Stomach (tissue), 9 donors: ENCODE results near the gene DPP6. TPM values are rescaled to one million over a fixed set of nuclear protein-coding genes. Genes with fewer than 3 reads are reported as not detected.

Experiments
- DNase-seq, 2 donors: peaks; one replicate each; pipeline versions ENCODE4 v3.0.0 to v3.0.0-alpha.2; 2013 to 2019
- H3K27ac ChIP-seq, 5 donors: fragments of 200-600 bp in 4 of 5; sonication (generic) in 4 of 5; one replicate each; pipeline ENCODE4 v1.5.1; 2013 to 2019; ENCODE audit warnings: mild to moderate bottlenecking in 1 of 5, moderate library complexity in 1 of 5
- H3K27me3 ChIP-seq, 3 donors: fragments of 200-600 bp; sonication (generic); one replicate each; pipeline ENCODE4 v1.5.1; 2017 to 2019; ENCODE audit warnings: mixed run types in 1 of 3
- H3K36me3 ChIP-seq, 4 donors: fragments of 200-600 bp; sonication (generic); 1 replicate in 3 of 4; 2 replicates in 1 of 4; pipeline ENCODE4 v1.5.1; 2016 to 2019
- H3K4me1 ChIP-seq, 4 donors: fragments of 200-600 bp; sonication (generic); one replicate each; pipeline ENCODE4 v1.5.1; 2016 to 2019
- H3K4me3 ChIP-seq, 4 donors: fragments of 200-600 bp; sonication (generic) in 3 of 4; one replicate each; pipeline ENCODE4 v1.5.1; 2016 to 2019; ENCODE audit warnings: mild to moderate bottlenecking in 1 of 4
- H3K9me3 ChIP-seq, 4 donors: fragments of 200-600 bp; sonication (generic); one replicate each; pipeline ENCODE4 v1.5.1; 2016 to 2019
- CTCF ChIP-seq, 7 experiments: fragments of 450-650 bp in 4 of 7; fragments of 200-600 bp in 3 of 7; sonication (generic) in 3 of 7; IDR thresholded peaks; one replicate each; pipeline ENCODE4 v1.5.1; 2016 to 2019; ENCODE audit warnings: antibody characterized with exemption in 7 of 7, control low read depth in 2 of 7, mild to moderate bottlenecking in 1 of 7
- EP300 ChIP-seq: sonication (generic); formaldehyde crosslinking; IDR thresholded peaks from one replicate; pipeline ENCODE4 v1.6.1; 2017; ENCODE audit warnings: antibody characterized with exemption
- POLR2A ChIP-seq, 4 donors: fragments of 450-650 bp; IDR thresholded peaks; one replicate each; pipeline ENCODE4 v1.6.1; 2016; ENCODE audit warnings: antibody characterized with exemption in 4 of 4, control low read depth in 2 of 4, mild to moderate bottlenecking in 1 of 4, moderate library complexity in 1 of 4
- POLR2AphosphoS5 ChIP-seq, 3 donors: sonication (generic); formaldehyde crosslinking; IDR thresholded peaks; one replicate each; pipeline ENCODE4 v1.6.1; 2016; ENCODE audit warnings: antibody characterized with exemption in 3 of 3
- WGBS, 5 donors: extraction: QIAGEN DNeasy Blood & Tissue Kit in 3 of 5; methylation state at CpG; one replicate each; pipeline versions ENCODE4 v1.1.5 to v1.1.7; 2013 to 2018; 5-methylcytosine and 5-hydroxymethylcytosine counted together
- intact Hi-C: fragments of 100-400 bp; cut with DNase I; formaldehyde crosslinking; loops from one replicate; pipeline ENCODE4 v1.15.1; 2023; ENCODE audit warnings: low total_unique reads
- polyA plus RNA-seq, 3 donors: library from polyadenylated mRNA; stranded (reverse); fragments of 200-250 nt; gene quantifications; one replicate each; pipeline ENCODE4 v1.2.3, GENCODE V29; 2013
- total RNA-seq, 5 donors: library from RNA; depleted of rRNA; stranded (reverse); fragments of >200 nt; gene quantifications; one replicate each; pipeline versions ENCODE4 v1.1.0 to v1.2.3, GENCODE V29; 2014 to 2016
- donor health status: healthy with polysubstance abuse.
- donor health status: Bipolar disorder and iron deficiency.
- donor health status: healthy.

Gene DPP6
- total and polyA plus RNA-seq, 8 donors, result 0.15 to 29.8 (median 4.9) TPM

GRCh38 chr7:154564676-154565075, 512.5 kb downstream of the DPP6 start:
- Histone ChIP-seq H3K27ac (no peak overlapping the region), H3K4me3 (no peak overlapping the region), H3K27me3 (no peaks in the 10 kb centered on the region), H3K4me1 (no peaks in the 10 kb centered on the region), H3K36me3 (no peaks in the 10 kb centered on the region), H3K9me3 (no peaks in the 10 kb centered on the region)
- 72 to 85% (median 80%) methylated on average over 3 of the region's 3 CpGs for WGBS, 5 donors
- no peak for TF ChIP-seq CTCF (IDR thresholded peaks at IDR 0.05)
- TF ChIP-seq POLR2A (IDR thresholded peaks at IDR 0.05), result no peak
- no peak for TF ChIP-seq POLR2AphosphoS5 (IDR thresholded peaks at IDR 0.05)
- no peak for TF ChIP-seq EP300
- no peak for DNase-seq
- intact Hi-C loops, result no loop called here

- intact Hi-C loops, result no loop called here
- Histone ChIP-seq H3K9me3 (no peaks in the 10 kb centered on the region), H3K27ac (no peak overlapping the region), H3K4me3 (no peak overlapping the region), H3K36me3 (no peaks in the 10 kb centered on the region), H3K27me3 (no peaks in the 10 kb centered on the region), H3K4me1 (no peaks in the 10 kb centered on the region)
- WGBS, 5 donors, result 45 to 83% (median 66%) methylated on average over 1 of the region's 1 CpG
- no peak for DNase-seq
- TF ChIP-seq POLR2A (IDR thresholded peaks at IDR 0.05), result no peak
- no peak for TF ChIP-seq POLR2AphosphoS5 (IDR thresholded peaks at IDR 0.05)
- no peak for TF ChIP-seq CTCF (IDR thresholded peaks at IDR 0.05)
- TF ChIP-seq EP300, result no peak
These were observed 514.7 kb downstream of the DPP6 start for GRCh38 chr7:154566877-154567276.

- Histone ChIP-seq H3K27ac (no peak overlapping the region), H3K4me3 (no peak overlapping the region), H3K9me3 (no peaks in the 10 kb centered on the region), H3K27me3 (no peaks in the 10 kb centered on the region), H3K4me1 (no peaks in the 10 kb centered on the region), H3K36me3 (no peaks in the 10 kb centered on the region)
- intact Hi-C loops, result no loop called here
- DNase-seq, result no peak
- TF ChIP-seq POLR2AphosphoS5 (IDR thresholded peaks at IDR 0.05) (no peak), EP300 (no peak), POLR2A (IDR thresholded peaks at IDR 0.05) (no peak), CTCF (IDR thresholded peaks at IDR 0.05) (no peak)
- WGBS, 5 donors, result 71 to 84% (median 79%) methylated on average over 10 of the region's 10 CpGs
These were observed 516.1 kb downstream of the DPP6 start for GRCh38 chr7:154568346-154568745.

GRCh38 chr7:154569916-154570315, 517.7 kb downstream of the DPP6 start:
- intact Hi-C loops, result no loop called here
- WGBS, 5 donors, result 42 to 88% (median 80%) methylated on average over 2 of the region's 2 CpGs

More at GRCh38 chr7:154569916-154570315, 517.7 kb downstream of the DPP6 start:
- no peak overlapping the region for H3K27ac ChIP-seq
- H3K9me3 ChIP-seq, result no peaks in the 10 kb centered on the region
- no peak for TF ChIP-seq POLR2A (IDR thresholded peaks at IDR 0.05)
- no peak for TF ChIP-seq CTCF (IDR thresholded peaks at IDR 0.05)
- no peak for TF ChIP-seq POLR2AphosphoS5 (IDR thresholded peaks at IDR 0.05)
- TF ChIP-seq EP300, result no peak
- H3K4me1 ChIP-seq, result no peaks in the 10 kb centered on the region
- H3K36me3 ChIP-seq, result no peaks in the 10 kb centered on the region
- no peaks in the 10 kb centered on the region for H3K27me3 ChIP-seq
- DNase-seq, result no peak
- H3K4me3 ChIP-seq, result no peak overlapping the region
